Tibial nerve (tissue), 4 donors: ENCODE measurements around the gene CLEC18A. TPM values are rescaled to one million over a fixed set of nuclear protein-coding genes. Genes with fewer than 3 reads are reported as not detected.

ENCODE experiments used
- DNase-seq, 2 donors: peaks; one replicate each; pipeline ENCODE4 v3.0.0-alpha.2; 2019; ENCODE audit warnings: low spot score in 2 of 2
- H3K27ac ChIP-seq, 4 donors: fragments of 200-600 bp; sonication (generic) in 3 of 4; one replicate each; pipeline ENCODE4 v1.5.1; 2017 to 2019; ENCODE audit warnings: mild to moderate bottlenecking in 1 of 4
- H3K27me3 ChIP-seq, 2 donors: fragments of 200-600 bp; sonication (generic) in 1 of 2; one replicate each; pipeline versions ENCODE4 v1.5.1 to v1.6.0; 2017 to 2019
- H3K36me3 ChIP-seq, 3 donors: fragments of 200-600 bp; sonication (generic); one replicate each; pipeline ENCODE4 v1.5.1; 2018 to 2019
- H3K4me1 ChIP-seq, 4 donors: fragments of 200-600 bp; sonication (generic) in 3 of 4; one replicate each; pipeline ENCODE4 v1.5.1; 2017 to 2019
- H3K4me3 ChIP-seq, 4 donors: fragments of 200-600 bp; sonication (generic) in 3 of 4; one replicate each; pipeline ENCODE4 v1.5.1; 2017 to 2019; ENCODE audit warnings: mild to moderate bottlenecking in 1 of 4, moderate library complexity in 1 of 4
- H3K9me3 ChIP-seq, 4 donors: fragments of 200-600 bp; sonication (generic) in 3 of 4; one replicate each; pipeline ENCODE4 v1.5.1; 2017 to 2019
- EP300 ChIP-seq, 2 donors: sonication (generic); formaldehyde crosslinking; IDR thresholded peaks; one replicate each; pipeline ENCODE4 v1.6.1; 2017; ENCODE audit warnings: antibody characterized with exemption in 2 of 2, mild to moderate bottlenecking in 1 of 2
- POLR2A ChIP-seq, 2 donors: fragments of 450-650 bp; IDR thresholded peaks; one replicate each; pipeline ENCODE4 v1.6.1; 2017; ENCODE audit warnings: antibody characterized with exemption in 2 of 2, mild to moderate bottlenecking in 2 of 2, moderate library complexity in 2 of 2
- WGBS, 2 donors: methylation state at CpG; one replicate each; pipeline ENCODE4 v1.1.5; 2018; 5-methylcytosine and 5-hydroxymethylcytosine counted together
- total RNA-seq, 4 donors: library from RNA; depleted of rRNA; stranded (reverse); fragments of >200 nt; gene quantifications; one replicate each; pipeline ENCODE4 v1.1.0, GENCODE V29; 2016
- TF ChIP-seq, protein P1 (sequence below), 5 experiments: fragments of 200-600 bp in 3 of 5; fragments of 450-650 bp in 2 of 5; sonication (generic) in 3 of 5; IDR thresholded peaks; one replicate each; pipeline ENCODE4 v1.5.1; 2016 to 2019; ENCODE audit warnings: antibody characterized with exemption in 5 of 5, mild to moderate bottlenecking in 3 of 5, moderate library complexity in 2 of 5

Gene CLEC18A
- total RNA-seq, 4 donors from 2014 or later = 1.2 to 2.4 (median 2.1) TPM; not detected in 1

DNA sequence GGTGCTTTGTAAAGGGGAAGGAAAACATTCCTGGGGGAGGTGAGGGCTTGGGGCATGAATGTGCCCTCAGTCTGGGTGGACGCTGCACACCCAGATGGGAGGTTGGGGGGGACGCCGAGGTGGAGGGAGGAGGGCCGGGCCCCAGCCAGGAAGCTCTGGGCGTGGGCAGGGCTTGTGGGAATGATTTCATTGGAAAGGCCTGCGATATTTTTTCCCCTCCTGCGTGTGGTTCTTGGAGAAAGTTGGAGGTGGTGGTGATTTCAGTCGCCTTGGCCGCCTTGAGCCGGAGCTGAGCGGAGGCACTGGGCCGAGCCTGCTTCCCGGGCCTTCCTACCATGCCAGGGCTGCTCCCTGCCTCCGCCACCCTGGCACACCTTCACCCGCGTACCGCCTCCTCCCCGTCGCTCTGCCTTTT is 26.4 kb upstream of the CLEC18A start:
- Histone ChIP-seq H3K4me3 (peak overlapping the region; percentile 13 to 48 (median 26)), H3K4me1 (peaks cover 0 to 95% (median 27%) of the 10 kb centered on the region in 4 donors), H3K9me3 (no peaks in the 10 kb centered on the region), H3K27me3 (no peaks in the 10 kb centered on the region), H3K36me3 (peaks cover 0 to 14% (median 0%) of the 10 kb centered on the region in 3 donors), H3K27ac (peak overlapping the region; percentile 78 to 97 (median 90))
- DNase-seq = peak; percentile 66 to 67
- 17 to 20% methylated on average over 19 of the region's 19 CpGs for WGBS, 2 donors
- peak; percentile 51 to 89 for TF ChIP-seq EP300 (IDR thresholded peaks at IDR 0.05)
- TF ChIP-seq POLR2A (IDR thresholded peaks at IDR 0.05) = peak; percentile 44 to 68
- TF ChIP-seq, protein P1, sequence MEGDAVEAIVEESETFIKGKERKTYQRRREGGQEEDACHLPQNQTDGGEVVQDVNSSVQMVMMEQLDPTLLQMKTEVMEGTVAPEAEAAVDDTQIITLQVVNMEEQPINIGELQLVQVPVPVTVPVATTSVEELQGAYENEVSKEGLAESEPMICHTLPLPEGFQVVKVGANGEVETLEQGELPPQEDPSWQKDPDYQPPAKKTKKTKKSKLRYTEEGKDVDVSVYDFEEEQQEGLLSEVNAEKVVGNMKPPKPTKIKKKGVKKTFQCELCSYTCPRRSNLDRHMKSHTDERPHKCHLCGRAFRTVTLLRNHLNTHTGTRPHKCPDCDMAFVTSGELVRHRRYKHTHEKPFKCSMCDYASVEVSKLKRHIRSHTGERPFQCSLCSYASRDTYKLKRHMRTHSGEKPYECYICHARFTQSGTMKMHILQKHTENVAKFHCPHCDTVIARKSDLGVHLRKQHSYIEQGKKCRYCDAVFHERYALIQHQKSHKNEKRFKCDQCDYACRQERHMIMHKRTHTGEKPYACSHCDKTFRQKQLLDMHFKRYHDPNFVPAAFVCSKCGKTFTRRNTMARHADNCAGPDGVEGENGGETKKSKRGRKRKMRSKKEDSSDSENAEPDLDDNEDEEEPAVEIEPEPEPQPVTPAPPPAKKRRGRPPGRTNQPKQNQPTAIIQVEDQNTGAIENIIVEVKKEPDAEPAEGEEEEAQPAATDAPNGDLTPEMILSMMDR (IDR thresholded peaks at IDR 0.05) = no peak

DNA sequence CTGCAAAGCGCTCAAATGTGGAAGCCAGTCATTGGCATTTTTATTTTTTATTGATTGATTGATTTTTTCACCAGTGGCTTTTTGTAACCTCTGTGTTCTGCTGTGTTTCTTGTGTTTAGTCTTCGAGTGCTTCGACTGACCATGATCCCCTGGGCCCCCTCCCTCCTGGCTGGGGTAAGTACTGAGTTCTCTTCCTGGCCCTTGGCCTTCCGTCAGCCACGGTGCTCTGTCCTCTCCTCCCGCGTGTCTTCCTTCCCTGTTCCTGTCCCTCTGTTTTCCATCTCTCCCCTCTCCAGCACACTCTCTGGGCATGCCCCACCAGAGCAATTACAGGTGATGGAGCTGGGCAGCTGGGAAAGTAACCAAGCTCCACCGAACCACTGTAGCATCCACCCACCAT is 25.8 kb upstream of the CLEC18A start:
- no peaks in the 10 kb centered on the region for H3K9me3 ChIP-seq
- H3K36me3 ChIP-seq = peaks cover 0 to 19% (median 0%) of the 10 kb centered on the region in 3 donors
- 50 to 52% methylated on average over 8 of the region's 8 CpGs for WGBS, 2 donors
- peak overlapping the region; percentile 78 to 97 (median 90) for H3K27ac ChIP-seq
- H3K27me3 ChIP-seq = no peaks in the 10 kb centered on the region
- H3K4me3 ChIP-seq = peak overlapping the region; percentile 13 to 48 (median 26)
- peaks cover 0 to 98% (median 31%) of the 10 kb centered on the region in 4 donors for H3K4me1 ChIP-seq
- DNase-seq = no peak
- TF ChIP-seq, protein P1 (IDR thresholded peaks at IDR 0.05) = no peak
- TF ChIP-seq POLR2A (IDR thresholded peaks at IDR 0.05) (no peak), EP300 (IDR thresholded peaks at IDR 0.05) (no peak)

DNA sequence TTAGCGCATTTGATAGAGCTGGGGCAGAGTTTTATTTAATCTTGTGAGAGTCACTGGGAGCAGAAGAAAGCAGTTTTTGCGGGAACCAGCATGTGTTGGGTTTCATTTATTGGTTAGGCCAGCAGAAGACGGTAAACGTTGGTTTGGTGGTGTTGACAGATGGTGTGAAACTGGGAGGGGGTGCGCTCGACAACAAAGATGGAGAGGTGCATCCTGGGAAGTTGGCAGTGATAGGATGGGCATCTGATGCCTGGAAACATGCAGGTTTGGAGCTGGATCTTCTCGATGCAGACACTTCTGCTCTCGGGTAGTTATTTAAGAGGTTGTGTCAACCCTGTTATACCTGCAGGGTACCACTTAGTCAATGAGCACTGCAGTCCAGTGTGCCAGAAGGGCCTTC is 24.9 kb upstream of the CLEC18A start:
- H3K27me3 ChIP-seq = no peaks in the 10 kb centered on the region
- 88 to 89% methylated on average over 8 of the region's 8 CpGs for WGBS, 2 donors
- H3K4me3 ChIP-seq = peak overlapping the region in 2 of 4 donors; percentile 29 to 48
- no peak for TF ChIP-seq POLR2A (IDR thresholded peaks at IDR 0.05)
- TF ChIP-seq EP300 (IDR thresholded peaks at IDR 0.05) = no peak
- TF ChIP-seq, protein P1 (IDR thresholded peaks at IDR 0.05) = no peak
- no peak for DNase-seq
- peaks cover 0 to 90% (median 32%) of the 10 kb centered on the region in 4 donors for H3K4me1 ChIP-seq
- H3K36me3 ChIP-seq = peaks cover 2 to 29% (median 5%) of the 10 kb centered on the region in 3 donors
- H3K27ac ChIP-seq = peak overlapping the region; percentile 78 to 97 (median 90)
- no peaks in the 10 kb centered on the region for H3K9me3 ChIP-seq

DNA sequence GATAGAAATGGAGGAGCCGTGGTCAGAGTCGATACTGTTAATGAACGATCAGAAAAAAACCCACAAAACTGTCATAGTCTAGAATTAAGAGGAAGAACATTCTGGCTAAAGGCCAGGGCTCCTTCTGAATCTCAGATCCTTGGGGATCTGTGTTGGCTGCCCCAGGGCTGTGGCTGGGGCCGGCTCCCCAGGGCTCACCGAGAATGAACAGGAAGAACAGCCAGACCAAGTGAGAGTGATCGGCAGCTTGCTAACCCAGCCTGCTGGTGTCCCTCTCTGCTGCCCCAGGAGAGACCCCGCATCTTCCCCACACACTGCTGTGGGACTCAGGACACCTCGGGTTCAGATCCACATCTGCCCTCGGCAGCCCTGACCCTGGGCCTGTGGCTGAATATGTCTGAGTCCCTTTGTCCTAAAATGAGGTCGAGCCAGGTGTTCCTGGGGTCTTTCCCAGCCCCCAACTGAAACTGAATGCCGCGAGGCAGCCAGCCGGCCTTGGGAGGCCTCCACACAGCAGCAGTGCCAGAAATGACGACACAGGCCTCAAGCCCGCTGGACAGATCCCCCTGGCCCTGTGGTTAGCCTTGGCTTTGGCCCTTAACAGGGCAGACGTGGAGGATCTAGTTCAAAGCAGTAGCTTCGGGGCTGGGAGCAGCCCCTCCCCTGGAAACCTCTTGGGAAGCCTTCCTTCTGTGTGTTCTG is 23.9 kb upstream of the CLEC18A start:
- TF ChIP-seq, protein P1 (IDR thresholded peaks at IDR 0.05) = no peak
- TF ChIP-seq POLR2A (IDR thresholded peaks at IDR 0.05) = peak in 1 of 2 donors; percentile 13
- peak in 1 of 2 donors; percentile 75 for TF ChIP-seq EP300 (IDR thresholded peaks at IDR 0.05)
- H3K4me3 ChIP-seq = peak overlapping the region in 3 of 4 donors; percentile 4 to 48 (median 14)
- peaks cover 3 to 38% (median 12%) of the 10 kb centered on the region in 3 donors for H3K36me3 ChIP-seq
- H3K4me1 ChIP-seq = peaks cover 0 to 82% (median 32%) of the 10 kb centered on the region in 4 donors
- H3K27me3 ChIP-seq = no peaks in the 10 kb centered on the region
- peak overlapping the region; percentile 68 to 97 (median 82) for H3K27ac ChIP-seq
- no peaks in the 10 kb centered on the region for H3K9me3 ChIP-seq
- WGBS, 2 donors = 49 to 59% methylated on average over 16 to 17 of the region's 17 CpGs
- DNase-seq = peak; percentile 64 to 80

DNA sequence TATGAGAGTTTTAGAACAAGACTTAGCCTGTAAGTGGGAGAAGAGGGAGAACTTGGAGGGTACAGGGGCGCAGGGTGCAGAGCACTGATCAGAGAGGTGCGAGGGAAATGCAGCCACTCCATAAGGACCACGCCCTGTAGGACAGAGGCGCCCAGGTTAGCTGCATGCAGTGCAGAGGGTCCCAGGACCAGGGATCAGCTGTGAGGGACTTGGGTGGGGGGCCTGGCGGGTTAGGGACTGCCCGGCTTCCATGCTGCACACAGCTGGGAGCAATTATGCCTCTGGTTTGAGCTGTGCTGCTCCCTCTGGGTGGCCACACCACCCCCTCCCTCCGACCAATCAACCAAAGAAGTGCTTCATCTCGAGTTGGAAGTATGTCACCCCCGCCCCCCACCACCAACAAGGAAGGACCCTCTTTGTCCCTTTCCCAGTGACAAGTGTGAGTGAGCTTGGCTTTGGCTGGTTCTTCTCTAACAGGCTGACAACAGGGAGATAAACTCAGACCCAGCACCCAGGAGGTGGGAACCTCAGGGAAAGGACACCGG is 22.2 kb upstream of the CLEC18A start:
- Histone ChIP-seq H3K27me3 (no peaks in the 10 kb centered on the region), H3K4me3 (no peak overlapping the region), H3K36me3 (peaks cover 3 to 55% (median 12%) of the 10 kb centered on the region in 3 donors), H3K9me3 (no peaks in the 10 kb centered on the region), H3K27ac (peak overlapping the region in 2 of 4 donors; percentile 90 to 97), H3K4me1 (peaks cover 0 to 69% (median 30%) of the 10 kb centered on the region in 4 donors)
- TF ChIP-seq EP300 (IDR thresholded peaks at IDR 0.05) (no peak), POLR2A (IDR thresholded peaks at IDR 0.05) (no peak)
- TF ChIP-seq, protein P1 (IDR thresholded peaks at IDR 0.05) = no peak
- no peak for DNase-seq
- 82 to 83% methylated on average over 8 to 10 of the region's 10 CpGs for WGBS, 2 donors
